Effector CD8-positive, alpha-beta T cell (primary cell): ENCODE data around the gene UBE2U.
"Not testable (repeated sequence)": the region's sequence is repeated elsewhere in the genome, so short reads cannot be mapped to it uniquely, and the experiment has no call there.

Experiments
- DNase-seq: peaks from one replicate; lab custom pipeline; 2025; lab: John Stamatoyannopoulos, UW

The UBE2U gene

DNA sequence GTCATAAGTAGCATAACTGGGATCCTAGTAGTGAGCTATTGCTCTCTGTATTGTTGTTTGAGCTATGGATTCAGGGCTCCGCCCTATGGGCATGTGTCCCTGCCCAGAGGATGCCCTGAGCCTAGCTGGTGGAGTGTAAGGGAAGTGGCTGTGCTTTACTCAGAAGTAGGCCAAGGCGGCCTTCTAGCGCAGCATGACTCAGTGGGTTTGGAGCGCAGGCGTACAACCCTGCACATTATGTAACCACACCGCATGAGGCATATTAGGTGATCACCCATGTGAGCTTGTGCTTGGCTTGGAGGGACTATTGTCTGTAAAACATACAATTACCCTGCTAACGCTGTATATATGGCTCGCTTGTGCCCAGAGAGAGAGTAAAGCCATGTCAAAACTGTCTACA lies 11.1 kb upstream of the UBE2U start:
- DNase-seq: no peak

DNA sequence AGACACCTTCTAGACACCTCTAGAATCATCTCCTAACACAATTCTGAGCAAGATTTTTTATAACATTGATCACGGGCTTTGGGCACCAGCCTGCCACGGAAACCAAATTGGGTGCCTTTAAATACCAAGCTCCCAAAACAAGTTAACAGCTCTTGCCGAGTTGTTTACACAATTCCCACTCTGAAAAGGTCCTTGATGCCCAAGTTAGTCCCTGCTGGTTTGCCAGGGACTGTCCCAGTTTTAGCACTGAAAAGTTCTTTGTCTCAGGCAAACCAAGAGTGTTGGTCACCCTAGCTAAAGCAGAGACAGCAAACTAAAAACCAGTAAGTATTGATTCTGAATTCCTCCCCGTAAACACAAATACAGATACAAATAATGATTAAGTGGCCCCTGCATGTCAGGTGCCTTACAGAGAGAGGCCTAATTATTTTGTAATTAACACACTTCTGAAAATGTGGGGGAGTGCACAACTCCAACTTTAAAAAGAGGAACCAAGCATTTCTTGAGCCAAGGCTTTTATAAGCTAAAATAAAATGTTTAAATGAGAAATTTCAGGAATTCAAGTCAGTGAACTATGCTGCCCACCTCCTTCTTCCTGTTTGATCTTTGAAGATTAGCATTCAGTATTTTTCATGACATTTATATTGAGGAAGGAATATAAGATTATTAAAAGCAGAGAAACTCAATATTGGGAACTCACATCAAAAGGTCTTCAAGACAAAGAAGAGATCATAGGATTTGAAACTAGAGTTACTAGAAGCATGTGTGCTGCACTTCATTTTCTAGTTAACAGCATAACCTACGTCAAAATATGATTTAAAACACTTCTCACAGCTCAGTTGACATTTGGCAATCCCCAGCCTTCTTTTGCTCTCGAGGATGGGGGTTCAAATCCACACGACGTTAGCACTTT lies 9.0 kb upstream of the UBE2U start:
- no peak for DNase-seq

DNA sequence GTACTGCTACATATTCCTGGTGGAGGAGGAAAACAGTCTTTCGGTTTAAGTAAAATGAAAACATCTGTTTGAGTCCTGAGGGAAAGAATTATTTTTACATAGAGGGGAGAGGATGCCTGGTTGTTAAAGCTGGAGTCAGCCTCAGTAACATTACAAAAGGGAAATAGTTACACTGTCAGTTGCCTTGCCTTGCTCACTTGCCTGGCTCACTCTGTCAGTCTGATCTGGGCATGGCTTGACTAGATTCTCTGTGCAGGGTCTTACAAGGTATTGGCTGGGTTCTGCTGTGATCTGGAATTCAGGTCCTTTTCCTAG lies 8.4 kb upstream of the UBE2U start:
- no peak for DNase-seq

DNA sequence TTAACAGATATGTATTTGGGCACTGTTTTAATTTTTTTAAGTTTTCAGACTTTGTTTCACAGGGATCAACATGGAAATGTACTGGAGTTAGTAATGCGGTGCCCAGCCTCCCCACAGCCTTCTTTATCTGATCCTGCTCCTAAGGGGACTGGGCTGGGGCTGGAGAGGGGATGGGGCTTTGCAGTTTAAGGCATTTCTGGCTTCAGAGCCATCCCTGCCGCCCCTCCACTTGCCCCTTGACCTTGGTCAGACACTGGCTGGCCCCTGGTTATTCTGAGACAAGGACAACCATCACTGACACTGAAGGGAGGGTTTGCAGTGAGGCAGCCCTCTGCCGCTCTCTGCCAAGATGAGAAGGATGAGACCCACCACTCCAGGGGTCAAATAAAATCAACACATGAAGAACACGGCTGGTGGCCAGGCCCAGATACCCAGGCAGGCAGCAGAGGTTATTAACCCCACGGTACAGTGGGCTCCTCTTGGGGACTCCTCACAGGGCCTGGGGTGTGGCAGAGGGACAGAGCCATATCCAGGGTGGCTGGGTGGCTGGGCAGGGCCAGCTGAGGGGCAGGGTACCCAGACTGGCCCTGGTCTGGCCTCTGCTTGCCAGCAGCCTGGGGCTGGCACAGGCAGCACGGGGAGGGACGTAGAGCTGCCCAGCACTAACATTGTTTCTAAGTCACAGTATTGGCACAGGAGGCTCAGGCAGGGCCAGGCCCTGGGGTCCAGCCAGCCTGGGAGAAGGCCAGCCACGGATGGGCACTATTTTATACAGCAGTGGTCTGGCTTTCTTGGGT lies 7.2 kb upstream of the UBE2U start:
- no peak for DNase-seq

DNA sequence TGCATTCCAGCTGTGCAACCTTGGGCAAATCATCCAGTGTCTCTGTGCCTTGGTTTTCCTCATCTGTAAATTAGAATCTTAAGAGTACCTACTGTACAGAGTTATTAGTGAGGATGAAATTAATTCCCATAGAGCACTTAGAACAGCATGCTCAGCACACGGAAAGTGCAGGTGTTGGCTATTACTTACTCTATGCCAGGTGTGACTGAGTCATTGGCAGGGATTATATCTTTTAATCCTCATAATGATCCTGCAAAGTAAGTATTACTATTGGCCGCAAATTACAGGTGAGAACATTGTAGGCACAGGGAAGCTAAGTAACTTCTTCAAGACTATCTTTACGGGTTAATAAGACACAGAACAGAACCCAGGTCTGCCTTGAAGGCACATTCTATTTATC lies 6.3 kb upstream of the UBE2U start:
- no peak for DNase-seq

DNA sequence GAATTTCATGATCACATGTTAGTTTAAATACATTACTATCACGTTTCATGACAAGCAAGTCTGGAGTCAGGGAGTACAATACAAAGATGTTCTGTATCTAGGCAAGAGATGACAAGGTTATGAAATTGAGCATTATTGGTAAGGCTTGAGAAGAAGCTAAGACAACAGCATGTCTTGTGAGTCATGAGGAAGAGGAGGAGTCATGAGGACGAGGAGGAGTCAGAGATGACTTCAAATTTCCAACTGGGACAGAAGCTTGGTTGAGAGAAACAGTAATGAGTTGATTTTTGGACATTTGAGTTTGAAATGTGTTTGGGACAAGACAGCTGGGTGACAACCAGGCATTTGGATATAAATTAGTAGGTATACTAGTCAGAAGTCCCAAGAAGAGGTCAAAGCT lies 4.3 kb upstream of the UBE2U start:
- no peak for DNase-seq

DNA sequence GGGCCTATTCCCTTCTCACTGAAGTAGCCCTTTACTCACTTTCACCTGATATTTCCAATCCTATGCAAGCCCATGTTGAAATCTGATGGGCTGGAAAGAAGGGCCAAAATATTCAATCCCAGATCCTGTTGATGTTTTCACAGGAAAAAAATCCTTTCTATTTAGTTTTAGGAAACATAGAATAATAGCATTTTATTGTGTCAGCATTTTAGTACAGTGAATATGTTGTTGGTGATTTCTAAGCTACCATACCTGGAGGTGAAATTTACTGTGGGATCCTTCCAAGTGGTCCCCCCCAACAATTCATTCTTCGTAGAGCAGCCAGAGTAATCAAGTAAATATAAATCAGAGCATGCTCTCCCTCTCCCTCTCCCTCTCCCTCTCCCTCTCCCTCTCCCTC lies 3.4 kb upstream of the UBE2U start:
- no peak for DNase-seq

DNA sequence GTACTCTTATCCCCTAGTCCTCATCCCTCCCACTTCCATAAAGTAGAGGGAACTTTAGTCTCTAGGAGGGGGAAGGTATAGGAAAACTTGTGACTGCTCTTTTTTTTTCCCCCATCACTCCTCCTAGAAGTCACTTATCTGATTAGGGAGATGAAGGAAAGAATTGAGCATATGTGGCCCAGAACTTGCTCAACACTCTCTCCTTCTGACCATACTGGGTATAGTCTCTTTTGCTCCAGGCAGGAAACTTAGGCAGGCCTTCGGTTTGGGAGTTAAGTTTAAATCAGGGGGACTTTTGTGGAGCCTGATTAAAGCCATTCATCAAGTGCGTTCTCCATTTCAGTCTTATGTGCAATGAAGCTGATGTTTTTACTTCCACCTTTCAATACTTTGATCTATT lies 5.8 kb downstream of the UBE2U start:
- no peak for DNase-seq

DNA sequence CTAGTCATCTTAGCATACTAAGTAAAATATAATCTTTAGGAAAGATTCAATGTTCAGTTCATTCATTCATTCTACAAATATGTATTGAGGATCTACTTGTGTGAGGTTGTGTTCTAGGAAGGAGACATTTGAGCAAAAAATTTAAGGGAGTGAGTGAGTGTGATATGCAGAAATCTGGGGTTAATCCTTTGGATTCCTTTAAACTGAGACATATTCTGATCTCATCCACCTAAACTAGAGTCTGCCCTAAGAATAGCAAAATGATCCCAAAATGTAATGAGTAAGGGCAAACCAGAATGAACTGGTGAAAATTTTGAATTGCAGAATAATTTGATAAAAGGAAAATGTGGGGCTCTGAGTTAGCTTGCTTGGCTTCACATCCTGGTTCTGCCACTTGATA lies 8.6 kb downstream of the UBE2U start:
- no peak for DNase-seq

DNA sequence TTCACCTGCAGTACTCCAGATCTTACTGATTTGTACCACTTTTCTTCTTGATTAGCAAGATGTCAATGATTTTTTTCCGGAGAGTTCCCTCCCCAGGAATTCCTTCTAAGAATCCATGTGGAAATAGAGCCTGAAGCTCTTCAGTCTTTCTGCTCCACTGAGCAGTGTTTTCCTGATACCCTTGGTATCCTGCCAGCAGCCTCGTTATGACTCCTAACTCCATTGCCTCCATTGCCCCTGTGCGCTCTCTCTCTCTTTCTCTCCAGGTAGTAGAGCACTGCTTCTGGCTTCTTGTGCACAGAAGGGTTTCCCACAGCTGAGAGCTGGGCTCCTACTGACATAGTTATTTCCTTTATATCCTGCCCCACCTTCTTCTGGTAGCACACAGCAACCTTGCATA lies 12.2 kb downstream of the UBE2U start:
- DNase-seq: no peak

DNA sequence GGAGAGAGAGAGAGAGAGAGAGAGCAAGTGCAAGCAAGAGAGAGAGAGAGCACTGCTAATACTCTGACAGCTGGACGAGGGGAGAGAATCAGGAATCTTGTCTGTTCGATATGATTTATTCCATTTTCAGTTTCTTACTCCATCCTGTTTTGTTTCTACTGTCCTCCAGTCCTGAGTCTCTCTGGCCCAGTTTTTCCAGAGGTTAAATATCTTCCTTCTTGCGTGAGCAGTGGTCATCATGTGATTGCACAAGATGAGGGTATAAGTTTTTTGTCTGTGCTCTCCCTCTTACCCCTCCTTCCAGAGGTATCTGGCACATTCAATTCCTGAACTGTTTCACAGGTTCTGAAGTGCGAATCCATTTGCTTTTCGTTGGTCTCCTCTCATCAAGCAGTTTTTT lies 16.8 kb downstream of the UBE2U start:
- DNase-seq: no peak

DNA sequence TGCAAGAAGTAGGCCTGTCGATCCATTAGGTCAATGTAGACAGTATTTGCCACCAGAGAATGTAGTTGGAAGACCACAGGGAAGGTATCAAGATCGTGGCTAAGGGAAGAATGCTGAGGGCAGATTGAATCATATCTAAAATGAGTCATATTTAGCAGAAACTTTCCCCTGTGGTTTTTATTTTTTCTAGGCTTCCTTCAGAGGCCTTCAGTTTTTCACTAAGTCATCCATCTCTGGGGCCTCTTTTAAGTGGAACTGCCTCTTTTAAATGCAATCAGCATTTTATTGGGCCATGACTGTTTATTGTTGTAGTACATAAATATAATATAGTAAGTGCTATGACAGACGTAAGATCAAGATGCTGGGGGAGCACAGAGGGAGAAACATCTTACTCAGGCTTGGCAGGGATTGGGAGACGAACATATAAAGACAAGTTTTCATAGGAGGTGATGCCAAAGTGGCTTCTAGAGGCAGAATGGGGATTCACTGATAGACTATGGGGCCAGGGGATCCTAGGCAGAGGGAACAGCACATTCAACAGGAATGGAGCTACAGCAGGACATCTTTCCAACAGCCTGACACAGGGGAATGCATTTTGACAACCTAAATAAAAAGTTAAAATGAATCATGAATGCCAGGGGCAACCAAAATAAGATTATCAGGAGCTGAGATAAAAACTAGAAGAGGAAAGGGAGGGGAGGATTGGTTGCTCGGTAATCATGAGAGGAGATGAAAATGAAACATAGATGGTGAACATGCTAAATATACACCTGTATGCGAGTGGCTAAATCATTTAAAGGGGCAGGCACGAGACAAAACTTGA lies 20.1 kb downstream of the UBE2U start:
- no peak for DNase-seq

DNA sequence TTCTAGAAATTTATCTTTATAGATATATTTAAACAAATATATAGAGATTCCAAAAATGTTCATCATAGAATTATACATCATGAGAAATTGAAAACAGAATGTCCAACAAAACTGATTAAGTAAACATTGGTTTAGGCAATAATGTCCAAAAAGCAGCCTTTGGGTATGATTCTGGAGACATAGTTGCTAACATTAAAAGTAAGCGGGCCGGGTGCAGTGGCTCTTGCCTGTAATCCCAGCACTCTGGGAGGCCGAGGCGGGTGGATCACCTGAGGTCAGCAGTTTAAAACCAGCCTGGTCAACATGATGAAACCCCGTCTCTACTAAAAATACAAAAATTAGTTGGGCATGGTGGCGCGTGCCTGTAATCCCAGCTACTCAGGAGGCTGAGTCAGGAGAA lies 20.8 kb downstream of the UBE2U start:
- DNase-seq: not testable (repeated sequence)

DNA sequence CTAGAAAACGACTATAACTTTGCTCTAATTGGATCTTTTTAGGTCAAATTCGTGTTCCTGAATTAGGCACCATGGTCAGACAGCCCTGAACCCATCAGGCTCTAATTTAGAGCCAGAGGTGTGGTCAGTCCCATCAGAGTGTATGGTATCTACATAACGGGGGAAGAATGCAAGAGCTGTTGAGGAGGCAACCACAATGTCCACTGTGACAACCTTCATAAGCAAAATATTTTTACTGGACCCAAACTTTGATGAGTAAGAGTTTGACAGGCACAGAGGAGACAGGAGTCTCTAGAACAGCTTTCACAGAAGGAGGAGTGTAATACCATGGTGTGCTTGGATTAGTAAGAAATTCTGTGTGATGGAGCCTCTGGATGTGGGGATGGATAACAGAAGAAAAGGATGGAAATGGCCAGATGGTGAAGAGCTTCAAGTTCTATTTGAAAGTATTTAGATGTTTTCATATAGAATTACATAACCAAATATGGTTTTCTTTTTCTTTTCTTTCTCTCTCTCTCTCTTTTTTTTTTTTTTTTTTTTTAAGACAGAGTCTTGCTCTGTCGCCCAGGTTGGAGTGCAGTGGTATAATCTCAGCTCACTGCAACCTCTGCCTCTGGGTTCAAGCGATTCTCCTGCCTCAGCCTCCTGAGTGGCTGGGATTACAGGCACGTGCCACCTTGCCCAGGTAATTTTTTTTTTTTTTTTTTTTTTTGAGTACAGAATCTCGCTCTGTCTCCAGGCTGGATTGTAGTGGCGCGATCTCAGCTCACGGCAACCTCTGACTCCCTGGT lies 24.9 kb downstream of the UBE2U start:
- DNase-seq: no peak

DNA sequence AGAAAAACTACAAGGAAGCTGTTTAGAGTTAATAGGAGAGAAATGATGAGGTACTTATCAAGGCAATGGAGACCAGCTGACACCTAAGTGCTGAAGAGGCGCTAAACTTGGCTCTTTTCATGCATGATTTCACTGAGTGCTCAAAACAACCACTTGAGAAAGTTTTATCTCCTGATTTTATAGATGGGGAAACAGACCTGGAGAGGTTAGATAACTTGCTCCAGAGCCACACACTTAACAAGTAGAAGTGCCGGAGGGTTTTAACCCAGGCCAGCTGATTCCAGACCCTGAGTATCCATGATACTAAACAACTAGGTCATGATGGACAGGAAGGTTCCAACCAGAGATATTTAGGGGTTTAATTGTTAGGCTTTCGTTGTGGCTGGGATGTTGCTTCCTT lies 25.9 kb downstream of the UBE2U start:
- DNase-seq: no peak

DNA sequence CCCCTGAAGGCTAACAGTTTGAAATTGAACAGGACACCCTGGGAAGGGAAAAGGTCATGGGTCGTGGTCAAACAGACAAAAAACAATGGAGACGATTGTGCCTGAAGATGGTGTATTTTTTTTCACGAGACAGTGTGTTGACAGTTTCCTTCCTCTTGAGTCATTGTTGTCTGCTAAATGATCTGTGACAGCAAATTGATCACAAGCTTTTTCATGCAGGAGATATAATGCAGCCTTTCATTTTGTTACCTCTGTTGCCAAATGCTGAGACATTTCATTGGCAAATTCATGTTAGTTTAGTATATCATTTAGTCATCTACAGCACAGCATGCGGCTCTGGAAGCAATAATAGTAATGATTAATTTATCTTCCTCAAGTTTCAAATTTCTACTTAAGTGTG lies 27.7 kb downstream of the UBE2U start:
- DNase-seq: no peak

DNA sequence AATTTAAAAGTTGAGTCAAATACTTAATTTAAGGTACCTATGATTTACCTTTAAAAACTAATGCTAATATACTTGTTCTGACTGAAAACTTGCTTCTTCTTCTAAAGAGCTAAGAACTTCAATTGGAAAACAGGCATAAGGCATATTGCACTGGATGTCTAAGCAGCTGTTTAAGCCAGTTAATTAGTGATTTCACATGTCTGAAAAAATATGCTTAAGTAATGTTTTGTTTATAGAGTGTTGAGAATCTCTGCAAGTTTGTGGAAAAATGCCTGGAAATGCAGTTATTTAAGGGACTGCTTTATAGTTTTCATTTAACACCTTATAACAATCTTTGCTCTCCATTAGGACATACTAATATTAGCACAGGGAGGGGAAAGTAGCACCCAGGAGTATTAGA lies 28.2 kb downstream of the UBE2U start:
- no peak for DNase-seq

DNA sequence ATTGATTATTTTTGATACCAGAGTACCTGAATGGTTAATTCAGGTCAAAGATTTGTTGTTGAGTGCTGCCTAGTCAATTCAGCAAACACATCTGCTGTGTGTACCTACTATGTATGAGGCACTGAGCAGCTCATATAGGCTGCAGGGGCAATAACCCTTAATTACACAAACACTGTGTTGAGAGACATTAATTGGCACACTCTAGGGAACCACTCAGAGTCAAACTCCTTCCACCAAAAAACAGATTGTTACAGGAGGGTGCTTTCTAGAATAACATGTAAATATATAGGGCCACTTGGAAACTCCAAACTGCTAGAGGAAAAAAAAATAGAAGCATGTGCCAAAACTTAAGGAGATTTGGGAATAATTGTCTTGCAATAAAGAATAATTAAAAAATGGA lies 31.3 kb downstream of the UBE2U start:
- no peak for DNase-seq

DNA sequence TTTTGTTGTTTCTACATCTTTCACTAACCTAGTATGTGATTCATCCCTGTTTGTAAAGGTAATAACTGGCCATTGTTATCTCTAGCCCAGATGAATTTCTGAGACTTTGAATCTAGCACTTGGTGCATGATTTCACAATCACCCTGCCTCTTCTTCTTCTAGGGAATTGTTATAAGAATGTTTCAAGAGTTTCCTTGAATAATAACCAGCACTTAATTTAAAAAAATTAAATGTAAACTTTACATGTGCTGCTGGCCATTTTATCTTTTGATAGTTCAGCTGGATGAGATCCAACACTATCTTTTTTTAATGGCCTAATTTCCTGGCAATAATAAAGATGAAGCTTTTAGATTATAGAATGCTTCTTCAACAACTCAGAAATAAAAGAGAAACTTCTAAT lies 31.8 kb downstream of the UBE2U start:
- DNase-seq: no peak

DNA sequence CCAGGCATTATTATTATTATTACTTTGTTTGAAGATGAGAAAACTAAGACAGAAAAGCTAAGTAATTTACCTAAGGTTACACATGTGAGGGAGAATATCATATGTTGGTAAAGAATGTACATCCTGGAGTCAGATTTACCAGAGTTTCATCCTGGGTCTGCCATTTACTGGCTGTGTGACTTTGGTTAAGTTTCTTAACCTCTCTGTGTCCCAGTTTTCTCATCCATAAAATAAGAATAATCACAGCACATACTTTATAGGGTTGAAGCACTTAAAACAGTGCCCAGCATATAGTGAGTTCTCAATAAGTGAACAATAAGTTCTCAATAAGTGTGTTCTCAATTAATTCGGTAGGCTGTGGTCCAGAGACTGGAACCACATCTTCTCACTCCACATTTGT lies 32.5 kb downstream of the UBE2U start:
- no peak for DNase-seq

DNA sequence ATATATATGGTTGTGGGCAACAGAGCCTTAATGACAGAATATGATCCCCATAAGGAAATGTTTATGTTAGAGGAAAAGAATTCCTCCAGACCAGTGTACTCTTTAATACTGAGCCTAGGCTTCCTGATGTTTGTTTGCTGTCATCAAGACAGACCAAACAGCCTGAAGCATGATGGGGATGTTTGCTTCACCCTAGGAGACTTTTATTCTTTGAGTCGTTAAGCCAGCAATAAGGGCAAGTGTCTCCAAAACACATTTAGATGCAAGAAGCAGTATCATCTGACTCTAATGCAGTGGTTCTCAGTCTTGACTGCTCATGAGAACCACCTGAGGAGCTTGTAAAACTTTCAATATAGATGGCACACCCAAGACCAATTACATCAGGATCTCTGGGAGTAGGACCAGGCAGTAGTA lies 33.1 kb downstream of the UBE2U start:
- no peak for DNase-seq

DNA sequence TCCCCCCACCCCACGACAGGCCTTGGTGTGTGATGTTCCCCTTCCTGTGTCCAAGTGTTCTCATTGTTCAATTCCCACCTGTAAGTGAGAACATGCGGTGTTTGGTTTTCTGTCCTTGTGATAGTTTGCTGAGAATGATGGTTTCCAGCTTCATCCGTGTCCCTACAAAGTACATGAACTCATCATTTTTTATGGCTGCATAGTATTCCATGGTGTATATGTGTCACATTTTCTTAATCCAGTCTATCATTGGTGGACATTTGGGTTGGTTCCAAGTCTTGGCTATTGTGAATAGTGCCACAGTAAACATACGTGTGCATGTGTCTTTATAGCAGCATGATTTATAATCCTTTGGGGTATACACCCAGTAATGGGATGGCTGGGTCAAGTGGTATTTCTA lies 36.1 kb downstream of the UBE2U start:
- not testable (repeated sequence) for DNase-seq
